ENCODE results near the gene MZF1.

GRCh38 chr19:58563823-58564222, 9.3 kb downstream of the MZF1 start:
- no peak for TF ChIP-seq CTCF (IDR thresholded peaks at IDR 0.05)
- TF ChIP-seq REST (IDR thresholded peaks at IDR 0.05; ENCODE audit: insufficient read depth in 1 of 2, low read depth in 2 of 2, low read length in 1 of 2): no peak
- TF ChIP-seq POLR2AphosphoS5 (IDR thresholded peaks at IDR 0.05; ENCODE audit: low read depth, low read length): no peak
- no peak for TF ChIP-seq SIN3A (IDR thresholded peaks at IDR 0.05; ENCODE audit: borderline replicate concordance, insufficient read depth, low read depth, low read length)
- no peak for TF ChIP-seq TCF7L2 (IDR thresholded peaks at IDR 0.05; ENCODE audit: low read depth, low read length)

All from Panc1 (cell line).